PC-3 (cell line): Measurements from ENCODE around the gene SLC27A3. TPM values are rescaled to one million over a fixed set of nuclear protein-coding genes. Genes with fewer than 3 reads are reported as not detected.

Experiments used
- ATAC-seq: fragments of 200-7000 bp; cut with Tn5 transposase; 2 replicates; pipeline ENCODE4 v1.9.1; 2020; ENCODE audit warnings: mild to moderate bottlenecking, moderate library complexity
- BruUV-seq: library from RNA; stranded (reverse); fragments of 400-500 nt; replicated peaks from 2 replicates; lab custom pipeline; 2021; lab: Mats Ljungman, UMichigan
- CTCF ChIA-PET: fragments of 300-600 bp; sonication (Branson Sonifier 250); formaldehyde crosslinking; loops from one replicate; lab custom pipeline; 2022; ENCODE audit warnings: antibody characterized with exemption; lab: Charles Lee
- POLR2A ChIA-PET: fragments of 300-600 bp; sonication (Branson Sonifier 250); formaldehyde crosslinking; loops from one replicate; lab custom pipeline; 2022; ENCODE audit warnings: antibody characterized with exemption; ENCODE audit not compliant: unreplicated experiment; lab: Charles Lee
- DNase-seq: peaks from one replicate; pipeline ENCODE4 v3.0.0-alpha.2; 2015
- H2AFZ ChIP-seq: fragments of 300-600 bp; sonication (generic); 2 replicates; pipeline ENCODE4 v1.6.0; 2016; ENCODE audit warnings: antibody characterized with exemption, low read length
- H3F3A ChIP-seq: fragments of 300-600 bp; sonication (generic); one replicate; pipeline ENCODE4 v1.6.0; 2017; ENCODE audit warnings: antibody characterized with exemption, low read length, control low read depth, mild to moderate bottlenecking; ENCODE audit not compliant: unreplicated experiment
- H3K27ac ChIP-seq: fragments of 300-600 bp; sonication (generic); 2 replicates; pipeline ENCODE4 v1.5.1; 2016; ENCODE audit warnings: mild to moderate bottlenecking, low read length
- H3K27me3 ChIP-seq: fragments of 300-600 bp; sonication (generic); 2 replicates; pipeline ENCODE4 v1.6.1; 2016; ENCODE audit warnings: low read length, mixed read lengths
- H3K36me3 ChIP-seq: fragments of 300-600 bp; sonication (generic); 2 replicates; pipeline ENCODE4 v1.6.1; 2016; ENCODE audit warnings: low read depth, mixed run types, low read length, mixed read lengths
- H3K4me1 ChIP-seq: fragments of 300-600 bp; sonication (generic); 2 replicates; pipeline ENCODE4 v1.5.1; 2016; ENCODE audit warnings: low read length; ENCODE audit not compliant: insufficient read depth
- H3K4me2 ChIP-seq: fragments of 300-600 bp; sonication (generic); 2 replicates; pipeline ENCODE4 v1.6.0; 2016; ENCODE audit warnings: low read length
- H3K4me3 ChIP-seq: fragments of 300-600 bp; sonication (generic); 2 replicates; pipeline ENCODE4 v1.5.1; 2016; ENCODE audit warnings: mild to moderate bottlenecking, low read length, mixed read lengths
- H3K79me2 ChIP-seq: fragments of 300-600 bp; sonication (generic); 2 replicates; pipeline ENCODE4 v1.6.1; 2017; ENCODE audit warnings: low read length, mixed read lengths
- H3K9ac ChIP-seq: fragments of 300-600 bp; sonication (generic); 2 replicates; pipeline ENCODE4 v1.6.0; 2016; ENCODE audit warnings: mild to moderate bottlenecking, low read length
- H3K9me2 ChIP-seq: fragments of 300-600 bp; sonication (generic); replicated peaks from 2 replicates; pipeline ENCODE4 v1.6.1; 2016; ENCODE audit warnings: mixed run types, low read length, mixed read lengths
- H3K9me3 ChIP-seq: fragments of 300-600 bp; sonication (generic); 2 replicates; pipeline ENCODE4 v1.6.1; 2016; ENCODE audit warnings: low read length, mixed read lengths
- H4K20me1 ChIP-seq: fragments of 300-600 bp; sonication (generic); 2 replicates; pipeline ENCODE4 v1.6.1; 2016; ENCODE audit warnings: low read length, mixed read lengths
- CTCF ChIP-seq: fragments of 300-600 bp; sonication (generic); conservative IDR thresholded peaks from 2 replicates; pipeline ENCODE4 v1.5.1; 2017; ENCODE audit warnings: antibody characterized with exemption, low read depth, mild to moderate bottlenecking, low read length
- EZH2 ChIP-seq: fragments of 300-600 bp; sonication (generic); IDR thresholded peaks from one replicate; pipeline ENCODE4 v1.6.1; 2017; ENCODE audit warnings: antibody characterized with exemption, mild to moderate bottlenecking, low read length; ENCODE audit not compliant: unreplicated experiment
- EZH2phosphoT487 ChIP-seq: fragments of 300-600 bp; sonication (generic); IDR thresholded peaks from 2 replicates; pipeline ENCODE4 v1.6.1; 2018; ENCODE audit warnings: mild to moderate bottlenecking, antibody characterized with exemption, low read length, borderline replicate concordance
- intact Hi-C: fragments of 100-400 bp; cut with micrococcal nuclease; formaldehyde crosslinking; loops from 2 replicates; pipeline ENCODE4 v1.9.0; 2023
- total RNA-seq: library from RNA; depleted of rRNA; stranded (reverse); fragments of >200 nt; gene quantifications from 2 replicates; pipeline ENCODE4 v1.2.3, GENCODE V29; 2014

SLC27A3 gene
- total RNA-seq, 1 experiment from 2014 or later = 6.3 TPM

DNA sequence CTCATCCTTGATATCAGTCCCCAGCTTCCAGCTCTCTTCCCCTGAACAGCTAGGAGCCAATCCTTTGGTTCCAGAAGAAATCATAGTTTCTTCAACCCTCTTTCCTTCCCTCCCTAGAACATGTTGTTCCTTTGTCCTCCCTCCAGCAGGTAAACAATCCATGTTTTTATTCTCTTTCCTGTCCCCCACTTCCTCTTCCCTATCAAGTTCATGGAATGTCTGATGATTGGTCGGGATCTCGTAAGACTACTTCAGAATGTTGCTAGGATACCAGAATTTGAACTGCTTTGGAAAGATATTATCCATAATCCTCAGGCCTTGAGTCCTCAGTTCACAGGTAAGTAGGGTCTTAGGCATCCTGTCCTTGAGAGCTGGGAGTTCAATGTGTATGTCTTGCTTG, 23.1 kb upstream of the SLC27A3 start:
- intact Hi-C loops = no loop called here
- no peaks in the 10 kb centered on the region for H3K4me1 ChIP-seq
- H4K20me1 ChIP-seq = no peaks in the 10 kb centered on the region
- DNase-seq (no peak), ATAC-seq (no peak)
- H3K4me2 ChIP-seq = no peak overlapping the region
- no peak overlapping the region for H3K4me3 ChIP-seq
- no peaks in the 10 kb centered on the region for H3K27me3 ChIP-seq
- POLR2A ChIA-PET = no interaction called here
- no peaks in the 10 kb centered on the region for H3K79me2 ChIP-seq
- H3K9me2 ChIP-seq = no peaks in the 10 kb centered on the region
- H3F3A ChIP-seq = no peaks in the 10 kb centered on the region
- no peak overlapping the region for H3K9ac ChIP-seq
- no peak overlapping the region for H3K27ac ChIP-seq
- no TSS peak for BruUV-seq
- peaks cover 58% of the 10 kb centered on the region for H3K36me3 ChIP-seq
- CTCF ChIA-PET = no interaction called here
- TF ChIP-seq EZH2 (no peak), CTCF (no peak), EZH2phosphoT487 (no peak)
- no peak overlapping the region for H2AFZ ChIP-seq
- no peaks in the 10 kb centered on the region for H3K9me3 ChIP-seq

- Histone ChIP-seq H3K79me2 (no peaks in the 10 kb centered on the region), H3K9ac (no peak overlapping the region), H3K4me1 (no peaks in the 10 kb centered on the region), H2AFZ (no peak overlapping the region), H3K27me3 (no peaks in the 10 kb centered on the region), H3K9me2 (no peaks in the 10 kb centered on the region), H3K4me3 (no peak overlapping the region), H3K27ac (no peak overlapping the region), H3F3A (no peaks in the 10 kb centered on the region), H4K20me1 (no peaks in the 10 kb centered on the region), H3K9me3 (no peaks in the 10 kb centered on the region), H3K4me2 (no peak overlapping the region), H3K36me3 (peaks cover 59% of the 10 kb centered on the region)
- no peak for ATAC-seq
- no peak for TF ChIP-seq CTCF
- no peak for TF ChIP-seq EZH2
- no peak for TF ChIP-seq EZH2phosphoT487
- intact Hi-C loops = no loop called here
- BruUV-seq = no TSS peak
- DNase-seq = no peak
- CTCF ChIA-PET = no interaction called here
- POLR2A ChIA-PET = no interaction called here
Measured at GRCh38 chr1:153752571-153753195, 22.5 kb upstream of the SLC27A3 start.

DNA sequence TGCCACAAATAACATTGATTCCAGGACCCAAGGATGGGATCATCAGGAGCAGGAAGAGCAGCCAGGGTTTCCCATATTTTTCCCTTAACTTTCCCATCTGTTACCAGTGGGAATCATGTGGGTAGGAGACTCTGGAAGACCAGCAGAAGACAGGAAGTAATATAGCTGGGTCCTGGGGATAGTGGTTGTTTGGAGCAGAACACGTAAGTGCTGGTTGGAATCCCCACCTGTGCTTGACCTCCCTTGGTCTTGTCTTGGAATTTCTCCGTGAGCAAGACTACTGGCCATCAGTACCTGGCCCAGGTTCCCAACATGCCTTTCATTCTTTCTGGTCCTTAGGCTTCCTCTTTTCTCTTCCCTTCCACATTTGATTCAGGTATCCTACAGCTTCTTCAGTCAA, 20.9 kb upstream of the SLC27A3 start:
- BruUV-seq = no TSS peak
- H3K9me2 ChIP-seq = no peaks in the 10 kb centered on the region
- no peaks in the 10 kb centered on the region for H3F3A ChIP-seq
- no peaks in the 10 kb centered on the region for H3K4me1 ChIP-seq
- DNase-seq = no peak
- H3K27ac ChIP-seq = no peak overlapping the region
- intact Hi-C loops = no loop called here
- no peaks in the 10 kb centered on the region for H3K27me3 ChIP-seq
- TF ChIP-seq EZH2 (no peak), EZH2phosphoT487 (no peak), CTCF (no peak)
- peaks cover 61% of the 10 kb centered on the region for H3K36me3 ChIP-seq
- H3K79me2 ChIP-seq = no peaks in the 10 kb centered on the region
- no peaks in the 10 kb centered on the region for H4K20me1 ChIP-seq
- H3K4me2 ChIP-seq = no peak overlapping the region
- POLR2A ChIA-PET = interaction anchor here (0.6 kb wide), 1 partner anchor 230 kb away, joined by 7 read pairs; no protein-coding TSS in a partner anchor
- CTCF ChIA-PET = interaction anchor here (0.6 kb wide), 1 partner anchor 518 kb away, joined by 22 read pairs; no protein-coding TSS in a partner anchor
- no peak overlapping the region for H2AFZ ChIP-seq
- ATAC-seq = no peak
- no peak overlapping the region for H3K9ac ChIP-seq
- no peaks in the 10 kb centered on the region for H3K9me3 ChIP-seq
- no peak overlapping the region for H3K4me3 ChIP-seq
